ENCODE data around the gene AFF3. TPM values are rescaled to one million over a fixed set of nuclear protein-coding genes. Genes with fewer than 3 reads are reported as not detected.
A peak's percentile ranks its signal among the peaks of the same experiment; 100 is the strongest.

Gene AFF3
- total and polyA plus RNA-seq, 2 experiments from 2014 or later = 12.0 to 12.8 TPM

DNA sequence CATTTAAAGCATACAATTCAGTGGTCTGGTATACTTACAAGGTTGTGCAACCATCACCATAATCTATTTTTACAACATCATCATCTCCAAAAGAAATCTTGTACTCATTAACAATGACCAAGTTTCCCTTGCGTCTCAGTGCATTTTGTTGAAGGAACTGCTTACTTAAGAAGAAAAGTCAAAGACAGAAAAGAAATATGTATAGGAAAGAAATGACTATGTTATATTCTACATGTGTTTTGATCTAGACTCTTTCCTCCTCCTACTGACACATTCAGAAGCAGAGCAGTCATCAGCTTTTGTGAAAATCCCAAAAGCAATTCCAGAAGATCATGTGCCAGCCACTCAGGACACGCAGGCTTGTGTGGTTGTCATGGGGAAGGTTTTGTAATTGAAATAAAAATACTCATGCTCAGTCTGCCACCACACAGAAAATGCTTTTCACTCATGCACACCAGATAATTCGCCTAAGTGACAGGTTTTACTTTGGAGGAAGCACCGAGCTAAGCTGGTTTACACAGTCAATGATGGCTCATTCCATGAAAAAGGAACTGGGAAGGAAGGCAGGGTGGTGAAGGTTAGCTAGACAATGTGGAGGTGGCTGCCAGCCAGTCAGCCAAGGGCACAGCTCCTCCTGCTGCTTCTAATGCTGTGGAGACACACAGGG is 494.1 kb downstream of the AFF3 start:
- Histone ChIP-seq H3K4me3 (no peak overlapping the region), H3K27ac (no peak overlapping the region), H3K36me3 (no peaks in the 10 kb centered on the region), H3K9me3 (ENCODE audit: low read depth) (no peaks in the 10 kb centered on the region), H3K4me1 (ENCODE audit: low read depth) (no peaks in the 10 kb centered on the region), H3K27me3 (no peaks in the 10 kb centered on the region)
- TF ChIP-seq, protein P1, sequence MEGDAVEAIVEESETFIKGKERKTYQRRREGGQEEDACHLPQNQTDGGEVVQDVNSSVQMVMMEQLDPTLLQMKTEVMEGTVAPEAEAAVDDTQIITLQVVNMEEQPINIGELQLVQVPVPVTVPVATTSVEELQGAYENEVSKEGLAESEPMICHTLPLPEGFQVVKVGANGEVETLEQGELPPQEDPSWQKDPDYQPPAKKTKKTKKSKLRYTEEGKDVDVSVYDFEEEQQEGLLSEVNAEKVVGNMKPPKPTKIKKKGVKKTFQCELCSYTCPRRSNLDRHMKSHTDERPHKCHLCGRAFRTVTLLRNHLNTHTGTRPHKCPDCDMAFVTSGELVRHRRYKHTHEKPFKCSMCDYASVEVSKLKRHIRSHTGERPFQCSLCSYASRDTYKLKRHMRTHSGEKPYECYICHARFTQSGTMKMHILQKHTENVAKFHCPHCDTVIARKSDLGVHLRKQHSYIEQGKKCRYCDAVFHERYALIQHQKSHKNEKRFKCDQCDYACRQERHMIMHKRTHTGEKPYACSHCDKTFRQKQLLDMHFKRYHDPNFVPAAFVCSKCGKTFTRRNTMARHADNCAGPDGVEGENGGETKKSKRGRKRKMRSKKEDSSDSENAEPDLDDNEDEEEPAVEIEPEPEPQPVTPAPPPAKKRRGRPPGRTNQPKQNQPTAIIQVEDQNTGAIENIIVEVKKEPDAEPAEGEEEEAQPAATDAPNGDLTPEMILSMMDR (IDR thresholded peaks at IDR 0.05; ENCODE audit: low read depth, low read length) = no peak
- DNase-seq (ENCODE audit: low read depth in 1 of 2, low spot score in 1 of 2) = peak in 1 of 2 donors; percentile 32

DNA sequence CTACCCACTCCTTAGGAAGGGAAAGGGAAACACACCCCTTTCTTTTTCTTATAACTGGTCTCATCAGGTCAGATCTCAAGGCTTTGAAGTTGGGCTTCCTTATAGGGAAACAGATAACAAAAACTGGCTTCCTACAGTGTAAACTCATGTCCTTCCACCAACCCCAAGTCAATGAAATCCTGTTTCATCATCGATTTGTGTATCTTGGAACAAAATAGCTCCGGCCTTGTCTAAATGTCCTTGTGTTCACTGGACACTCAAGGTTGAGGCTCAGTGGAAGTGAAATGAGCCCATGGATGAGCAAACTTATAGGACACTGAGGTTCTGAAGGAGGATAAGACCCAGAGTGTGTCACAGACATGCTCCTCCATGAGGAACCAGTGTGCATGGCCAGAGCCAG is 496.4 kb downstream of the AFF3 start:
- Histone ChIP-seq H3K36me3 (no peaks in the 10 kb centered on the region), H3K9me3 (ENCODE audit: low read depth) (no peaks in the 10 kb centered on the region), H3K27ac (no peak overlapping the region), H3K4me3 (no peak overlapping the region), H3K27me3 (no peaks in the 10 kb centered on the region), H3K4me1 (ENCODE audit: low read depth) (no peaks in the 10 kb centered on the region)
- no peak for DNase-seq (ENCODE audit: low read depth in 1 of 2, low spot score in 1 of 2)
- TF ChIP-seq, protein P1 (IDR thresholded peaks at IDR 0.05; ENCODE audit: low read depth, low read length) = no peak

GRCh38 chr2:99644419-99644787 is 498.0 kb downstream of the AFF3 start:
- TF ChIP-seq, protein P1 (IDR thresholded peaks at IDR 0.05; ENCODE audit: low read depth, low read length) = no peak
- Histone ChIP-seq H3K4me3 (no peak overlapping the region), H3K27ac (no peak overlapping the region), H3K36me3 (no peaks in the 10 kb centered on the region), H3K27me3 (no peaks in the 10 kb centered on the region), H3K4me1 (ENCODE audit: low read depth) (no peaks in the 10 kb centered on the region), H3K9me3 (ENCODE audit: low read depth) (no peaks in the 10 kb centered on the region)
- peak in 1 of 2 donors; percentile 45 for DNase-seq (ENCODE audit: low read depth in 1 of 2, low spot score in 1 of 2)

DNA sequence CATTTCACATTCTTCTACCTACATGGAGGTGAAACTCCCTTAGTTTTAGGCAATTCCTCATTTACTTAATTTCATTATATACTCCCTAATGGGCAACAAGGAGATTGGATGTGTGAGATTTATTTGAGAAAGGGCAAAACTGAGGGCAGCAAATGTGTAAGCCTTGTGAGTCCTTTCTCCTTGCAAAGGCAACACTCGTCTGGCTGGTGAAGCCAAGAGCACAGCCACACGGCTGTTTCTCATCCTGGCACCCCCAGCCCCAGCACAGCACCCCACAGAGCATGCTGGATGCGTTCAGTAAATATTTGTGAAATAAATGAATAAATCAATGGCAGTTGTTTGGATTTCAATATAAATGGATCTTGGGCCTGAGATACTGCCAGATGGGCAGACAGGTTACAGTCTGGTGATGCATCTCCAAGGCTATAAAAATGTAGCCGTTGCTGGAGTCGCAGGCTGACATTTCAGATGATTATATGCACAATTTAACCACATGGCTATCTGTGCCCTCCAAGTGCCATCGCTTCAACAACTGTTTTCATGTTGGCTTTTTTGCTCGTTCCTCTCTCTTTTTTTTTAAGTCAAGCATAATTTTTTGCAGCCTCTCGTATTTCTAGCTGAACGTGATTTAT is 498.5 kb downstream of the AFF3 start:
- no peaks in the 10 kb centered on the region for H3K9me3 ChIP-seq (ENCODE audit: low read depth)
- no peak overlapping the region for H3K27ac ChIP-seq
- no peaks in the 10 kb centered on the region for H3K4me1 ChIP-seq (ENCODE audit: low read depth)
- DNase-seq (ENCODE audit: low read depth in 1 of 2, low spot score in 1 of 2) = no peak
- no peaks in the 10 kb centered on the region for H3K36me3 ChIP-seq
- TF ChIP-seq, protein P1 (IDR thresholded peaks at IDR 0.05; ENCODE audit: low read depth, low read length) = no peak
- H3K4me3 ChIP-seq = no peak overlapping the region
- no peaks in the 10 kb centered on the region for H3K27me3 ChIP-seq

- TF ChIP-seq, protein P1 (IDR thresholded peaks at IDR 0.05; ENCODE audit: low read depth, low read length) = no peak
- Histone ChIP-seq H3K36me3 (no peaks in the 10 kb centered on the region), H3K27me3 (no peaks in the 10 kb centered on the region), H3K9me3 (ENCODE audit: low read depth) (no peaks in the 10 kb centered on the region), H3K27ac (no peak overlapping the region), H3K4me1 (ENCODE audit: low read depth) (no peaks in the 10 kb centered on the region), H3K4me3 (no peak overlapping the region)
- DNase-seq (ENCODE audit: low read depth in 1 of 2, low spot score in 1 of 2) = no peak
These were observed 500.4 kb downstream of the AFF3 start for GRCh38 chr2:99641999-99642398.

All from cardiac muscle cell (in vitro differentiated cells and primary cell).